ENCODE results near the gene ZNF284.
A peak's percentile ranks its signal among the peaks of the same experiment; 100 is the strongest.

Gene ZNF284

GRCh38 chr19:44071824-44072542 is at the start of gene ZNF284:
Gene ZNF284, plus strand, starts transcription at chr19:44072159. Its CDS starts 4,231 bp downstream, at chr19:44076390.
- H3K4me3 ChIP-seq (ENCODE audit: low read depth, low read length, poor library complexity, severe bottlenecking), result no peak within 1 kb of the TSS
- H3K4me2 ChIP-seq (ENCODE audit: low read length), result no peak within 1 kb of the TSS
- H3K9me3 ChIP-seq (ENCODE audit: low read length), result peaks cover 4% of the 10 kb centered on the region; the same call in 1 of the 2 replicates
- H3K79me2 ChIP-seq (ENCODE audit: insufficient read depth, low read length), result no peaks in the 10 kb centered on the region
- no peak within 1 kb of the TSS for H2AFZ ChIP-seq (ENCODE audit: low read length)
- no peaks in the 10 kb centered on the region for H3K27me3 ChIP-seq (ENCODE audit: insufficient read depth, low read length)
- no peaks in the 10 kb centered on the region for H3K9me2 ChIP-seq (ENCODE audit: low read depth, low read length)
- H3F3A ChIP-seq (ENCODE audit: insufficient read depth, low read length), result no peaks in the 10 kb centered on the region
- H3K4me1 ChIP-seq (ENCODE audit: insufficient read depth, low read length, severe bottlenecking), result no peaks in the 10 kb centered on the region
- no peak within 1 kb of the TSS for H3K27ac ChIP-seq (ENCODE audit: low read depth, low read length, poor library complexity, severe bottlenecking)
- H4K20me1 ChIP-seq (ENCODE audit: insufficient read depth, low read length), result no peaks in the 10 kb centered on the region
- no peak within 1 kb of the TSS for H3K9ac ChIP-seq (ENCODE audit: low read length)
- TF ChIP-seq, protein P1, sequence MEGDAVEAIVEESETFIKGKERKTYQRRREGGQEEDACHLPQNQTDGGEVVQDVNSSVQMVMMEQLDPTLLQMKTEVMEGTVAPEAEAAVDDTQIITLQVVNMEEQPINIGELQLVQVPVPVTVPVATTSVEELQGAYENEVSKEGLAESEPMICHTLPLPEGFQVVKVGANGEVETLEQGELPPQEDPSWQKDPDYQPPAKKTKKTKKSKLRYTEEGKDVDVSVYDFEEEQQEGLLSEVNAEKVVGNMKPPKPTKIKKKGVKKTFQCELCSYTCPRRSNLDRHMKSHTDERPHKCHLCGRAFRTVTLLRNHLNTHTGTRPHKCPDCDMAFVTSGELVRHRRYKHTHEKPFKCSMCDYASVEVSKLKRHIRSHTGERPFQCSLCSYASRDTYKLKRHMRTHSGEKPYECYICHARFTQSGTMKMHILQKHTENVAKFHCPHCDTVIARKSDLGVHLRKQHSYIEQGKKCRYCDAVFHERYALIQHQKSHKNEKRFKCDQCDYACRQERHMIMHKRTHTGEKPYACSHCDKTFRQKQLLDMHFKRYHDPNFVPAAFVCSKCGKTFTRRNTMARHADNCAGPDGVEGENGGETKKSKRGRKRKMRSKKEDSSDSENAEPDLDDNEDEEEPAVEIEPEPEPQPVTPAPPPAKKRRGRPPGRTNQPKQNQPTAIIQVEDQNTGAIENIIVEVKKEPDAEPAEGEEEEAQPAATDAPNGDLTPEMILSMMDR (IDR thresholded peaks at IDR 0.05; ENCODE audit: low read length), result no peak
- no peak for TF ChIP-seq EZH2 (IDR thresholded peaks at IDR 0.05; ENCODE audit: borderline replicate concordance, low read length)
- H3K36me3 ChIP-seq (ENCODE audit: insufficient read depth, low read length), result no peaks in the 10 kb centered on the region

DNA sequence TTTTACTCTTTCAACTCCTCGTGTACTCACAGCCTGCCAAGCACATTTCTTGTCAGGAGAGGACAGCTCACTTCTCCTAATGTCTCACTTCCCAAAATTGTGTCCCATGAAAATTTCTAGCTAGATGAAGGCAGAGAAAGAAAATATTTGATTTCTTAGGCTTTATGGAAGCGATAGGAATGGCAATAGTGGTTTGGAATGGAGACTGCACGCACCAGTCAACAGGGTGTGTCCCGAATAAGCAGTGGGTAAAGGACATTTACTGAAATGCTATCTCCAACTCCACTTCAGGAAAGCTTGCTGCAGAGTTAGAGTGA is 47.1 kb upstream of the ZNF284 start:
- no peaks in the 10 kb centered on the region for H3K27me3 ChIP-seq (ENCODE audit: insufficient read depth, low read length)
- H4K20me1 ChIP-seq (ENCODE audit: insufficient read depth, low read length), result no peaks in the 10 kb centered on the region
- H3K4me2 ChIP-seq (ENCODE audit: low read length), result peak overlapping the region; percentile 81
- H3K4me1 ChIP-seq (ENCODE audit: insufficient read depth, low read length, severe bottlenecking), result peaks cover 12% of the 10 kb centered on the region
- H3K27ac ChIP-seq (ENCODE audit: low read depth, low read length, poor library complexity, severe bottlenecking), result no peak overlapping the region
- no peaks in the 10 kb centered on the region for H3F3A ChIP-seq (ENCODE audit: insufficient read depth, low read length)
- peak overlapping the region; percentile 79 for H3K4me3 ChIP-seq (ENCODE audit: low read depth, low read length, poor library complexity, severe bottlenecking)
- H3K79me2 ChIP-seq (ENCODE audit: insufficient read depth, low read length), result no peaks in the 10 kb centered on the region
- no peak for TF ChIP-seq EZH2 (IDR thresholded peaks at IDR 0.05; ENCODE audit: borderline replicate concordance, low read length)
- TF ChIP-seq, protein P1 (IDR thresholded peaks at IDR 0.05; ENCODE audit: low read length), result no peak
- peak overlapping the region; percentile 97 for H2AFZ ChIP-seq (ENCODE audit: low read length)
- H3K9me3 ChIP-seq (ENCODE audit: low read length), result peaks cover 7% of the 10 kb centered on the region
- peak overlapping the region; percentile 81; the same call in 1 of the 2 replicates for H3K9ac ChIP-seq (ENCODE audit: low read length)
- no peaks in the 10 kb centered on the region for H3K9me2 ChIP-seq (ENCODE audit: low read depth, low read length)
- peaks cover 14% of the 10 kb centered on the region for H3K36me3 ChIP-seq (ENCODE audit: insufficient read depth, low read length)

DNA sequence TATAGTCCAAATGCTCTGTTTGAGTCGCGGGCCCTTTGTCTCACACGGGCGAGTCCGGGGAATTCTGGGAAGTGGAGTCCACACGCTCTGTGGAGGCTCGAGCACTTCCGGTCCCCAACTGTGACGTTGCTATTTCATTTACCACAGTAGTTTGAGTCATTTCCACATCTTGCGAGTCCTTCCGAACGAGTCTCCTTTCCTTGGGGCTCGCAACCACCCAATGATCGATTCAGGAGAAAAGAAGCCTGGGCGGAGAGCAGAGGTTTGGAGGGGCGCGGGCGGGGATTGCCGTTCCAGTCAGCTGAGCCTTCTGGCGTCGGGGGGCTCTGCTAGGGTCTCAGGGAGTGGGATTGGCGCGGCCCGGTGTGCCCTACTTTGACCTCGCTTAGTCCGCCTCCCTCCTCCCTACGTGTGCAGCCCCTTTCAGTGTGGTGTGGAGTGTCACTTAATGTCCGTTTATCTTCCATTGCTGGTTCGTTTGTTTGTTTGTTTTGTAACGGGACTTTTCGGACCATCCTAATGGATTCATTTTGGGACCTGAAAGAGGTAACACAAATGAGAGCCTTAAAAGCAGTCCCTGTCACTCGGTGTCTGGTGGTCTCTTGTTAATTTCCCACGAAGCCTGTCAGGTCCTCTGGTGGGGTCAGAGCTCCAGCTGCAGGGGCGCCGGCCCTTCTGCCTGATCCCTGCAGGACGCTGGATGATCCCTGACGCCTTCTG is 46.6 kb upstream of the ZNF284 start, which contains the start of gene ZNF222:
ZNF222 (plus strand) TSS at position 163 of the 720 bp plus-strand sequence; CDS start at position 221, 58 bp downstream.
- H3K9me3 ChIP-seq (ENCODE audit: low read length), result peaks cover 9% of the 10 kb centered on the region
- no peak within 1 kb of the TSS for H3K27ac ChIP-seq (ENCODE audit: low read depth, low read length, poor library complexity, severe bottlenecking)
- peaks cover 20% of the 10 kb centered on the region for H3K36me3 ChIP-seq (ENCODE audit: insufficient read depth, low read length)
- no peak for TF ChIP-seq EZH2 (IDR thresholded peaks at IDR 0.05; ENCODE audit: borderline replicate concordance, low read length)
- TF ChIP-seq, protein P1 (IDR thresholded peaks at IDR 0.05; ENCODE audit: low read length), result no peak
- H3F3A ChIP-seq (ENCODE audit: insufficient read depth, low read length), result no peaks in the 10 kb centered on the region
- H3K4me1 ChIP-seq (ENCODE audit: insufficient read depth, low read length, severe bottlenecking), result peaks cover 12% of the 10 kb centered on the region
- H3K9me2 ChIP-seq (ENCODE audit: low read depth, low read length), result no peaks in the 10 kb centered on the region
- peak within 1 kb of the TSS; percentile 79 for H3K4me3 ChIP-seq (ENCODE audit: low read depth, low read length, poor library complexity, severe bottlenecking)
- H4K20me1 ChIP-seq (ENCODE audit: insufficient read depth, low read length), result no peaks in the 10 kb centered on the region
- H3K4me2 ChIP-seq (ENCODE audit: low read length), result peak within 1 kb of the TSS; percentile 81
- peak within 1 kb of the TSS; percentile 97 for H2AFZ ChIP-seq (ENCODE audit: low read length)
- H3K79me2 ChIP-seq (ENCODE audit: insufficient read depth, low read length), result no peaks in the 10 kb centered on the region
- peak within 1 kb of the TSS; percentile 81 for H3K9ac ChIP-seq (ENCODE audit: low read length)
- H3K27me3 ChIP-seq (ENCODE audit: insufficient read depth, low read length), result no peaks in the 10 kb centered on the region
